ENCODE data around the gene ENAM. TPM values are rescaled to one million over a fixed set of nuclear protein-coding genes. Genes with fewer than 3 reads are reported as not detected.

Gene ENAM
- total and polyA plus RNA-seq, 4 donors, result 0.06 to 0.46 TPM; not detected in 2

DNA sequence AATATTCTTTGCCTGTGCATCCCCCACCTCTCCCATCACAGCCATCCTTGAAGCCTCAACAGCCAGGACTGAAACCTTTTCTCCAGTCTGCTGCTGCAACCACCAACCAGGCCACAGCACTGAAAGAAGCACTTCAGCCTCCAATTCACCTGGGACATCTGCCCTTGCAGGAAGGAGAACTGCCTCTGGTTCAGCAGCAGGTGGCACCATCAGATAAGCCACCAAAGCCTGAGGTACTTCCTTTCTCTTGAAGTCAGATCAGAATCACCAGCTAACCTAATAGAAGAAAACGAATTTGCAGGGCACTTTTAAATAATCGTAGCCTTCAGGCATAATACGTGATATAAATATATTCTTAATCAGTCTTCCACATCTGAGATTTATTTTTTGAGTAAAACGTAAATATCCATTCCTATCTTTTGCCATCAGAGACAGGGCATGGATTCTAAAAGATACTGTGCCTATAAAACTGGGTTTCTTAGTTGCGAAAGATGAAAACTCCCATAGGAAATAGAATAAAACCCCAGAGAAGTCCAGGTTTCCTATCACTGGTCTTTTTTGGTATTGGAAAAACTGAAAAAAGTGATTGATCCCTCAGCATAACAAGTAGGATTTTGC, 27.0 kb upstream of the ENAM start:
- H3K9me3 ChIP-seq (ENCODE audit: control insufficient read depth, insufficient read depth, low read length), result no peaks in the 10 kb centered on the region
- WGBS (ENCODE audit: insufficient coverage), result no CpG with 5 or more reads among the region's 5 CpGs
- peak in 2 of 6 donors; percentile 63 to 82 for DNase-seq (ENCODE audit: low read depth in 4 of 6, low spot score in 6 of 6)
- no peak overlapping the region for H3K27ac ChIP-seq (ENCODE audit: low read depth, low read length)
- no peaks in the 10 kb centered on the region for H3K4me1 ChIP-seq (ENCODE audit: control insufficient read depth, insufficient read depth, low read length)
- no peaks in the 10 kb centered on the region for H3K27me3 ChIP-seq (ENCODE audit: control insufficient read depth, insufficient read depth, low read length)
- H3K4me3 ChIP-seq (ENCODE audit: low read depth, low read length), result no peak overlapping the region
- no peaks in the 10 kb centered on the region for H3K36me3 ChIP-seq (ENCODE audit: control insufficient read depth, insufficient read depth, low read length)

DNA sequence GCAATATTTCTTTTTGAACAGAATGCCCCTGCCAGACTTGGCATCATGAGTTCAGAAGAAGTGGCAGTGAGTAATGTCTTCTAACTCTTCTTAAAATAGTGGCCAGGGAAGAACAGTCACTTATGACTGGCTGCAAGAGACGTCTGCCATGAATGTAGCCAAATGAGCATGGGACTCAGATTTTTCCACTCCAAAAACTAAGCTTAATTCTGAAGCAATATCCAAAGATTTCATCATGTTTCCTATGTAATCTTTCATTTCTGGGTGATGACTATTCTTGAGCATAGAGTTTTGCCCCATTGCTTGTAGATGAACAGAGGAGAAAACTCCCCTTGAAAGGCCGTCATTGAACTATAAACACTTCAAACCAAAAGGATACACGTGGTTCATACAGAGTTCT, 24.7 kb upstream of the ENAM start:
- no peak for DNase-seq (ENCODE audit: low read depth in 4 of 6, low spot score in 6 of 6)
- Histone ChIP-seq H3K27me3 (ENCODE audit: control insufficient read depth, insufficient read depth, low read length) (no peaks in the 10 kb centered on the region), H3K4me1 (ENCODE audit: control insufficient read depth, insufficient read depth, low read length) (no peaks in the 10 kb centered on the region), H3K27ac (ENCODE audit: low read depth, low read length) (no peak overlapping the region), H3K36me3 (ENCODE audit: control insufficient read depth, insufficient read depth, low read length) (no peaks in the 10 kb centered on the region), H3K9me3 (ENCODE audit: control insufficient read depth, insufficient read depth, low read length) (no peaks in the 10 kb centered on the region), H3K4me3 (ENCODE audit: low read depth, low read length) (no peak overlapping the region)
- 50% methylated on average over 1 of the region's 3 CpGs for WGBS (ENCODE audit: insufficient coverage)

DNA sequence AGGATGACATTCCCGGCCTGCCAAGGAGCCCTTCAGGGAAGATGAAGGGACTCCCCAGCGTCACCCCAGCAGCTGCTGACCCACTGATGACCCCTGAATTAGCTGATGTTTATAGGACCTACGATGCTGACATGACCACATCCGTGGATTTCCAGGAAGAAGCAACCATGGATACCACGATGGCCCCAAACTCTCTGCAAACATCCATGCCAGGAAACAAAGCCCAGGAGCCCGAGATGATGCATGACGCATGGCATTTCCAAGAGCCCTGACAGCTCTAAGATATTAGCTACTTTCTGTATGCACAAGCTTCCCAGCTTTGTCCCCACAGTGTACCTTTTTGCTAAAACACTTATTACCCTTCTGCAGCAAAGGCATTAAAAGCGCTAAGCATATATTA, 22.1 kb upstream of the ENAM start:
- no peak for DNase-seq (ENCODE audit: low read depth in 4 of 6, low spot score in 6 of 6)
- no peaks in the 10 kb centered on the region for H3K27me3 ChIP-seq (ENCODE audit: control insufficient read depth, insufficient read depth, low read length)
- H3K9me3 ChIP-seq (ENCODE audit: control insufficient read depth, insufficient read depth, low read length), result no peaks in the 10 kb centered on the region
- no peaks in the 10 kb centered on the region for H3K4me1 ChIP-seq (ENCODE audit: control insufficient read depth, insufficient read depth, low read length)
- no peaks in the 10 kb centered on the region for H3K36me3 ChIP-seq (ENCODE audit: control insufficient read depth, insufficient read depth, low read length)
- H3K4me3 ChIP-seq (ENCODE audit: low read depth, low read length), result no peak overlapping the region
- H3K27ac ChIP-seq (ENCODE audit: low read depth, low read length), result no peak overlapping the region
- 75% methylated on average over 7 of the region's 8 CpGs for WGBS (ENCODE audit: insufficient coverage)

DNA sequence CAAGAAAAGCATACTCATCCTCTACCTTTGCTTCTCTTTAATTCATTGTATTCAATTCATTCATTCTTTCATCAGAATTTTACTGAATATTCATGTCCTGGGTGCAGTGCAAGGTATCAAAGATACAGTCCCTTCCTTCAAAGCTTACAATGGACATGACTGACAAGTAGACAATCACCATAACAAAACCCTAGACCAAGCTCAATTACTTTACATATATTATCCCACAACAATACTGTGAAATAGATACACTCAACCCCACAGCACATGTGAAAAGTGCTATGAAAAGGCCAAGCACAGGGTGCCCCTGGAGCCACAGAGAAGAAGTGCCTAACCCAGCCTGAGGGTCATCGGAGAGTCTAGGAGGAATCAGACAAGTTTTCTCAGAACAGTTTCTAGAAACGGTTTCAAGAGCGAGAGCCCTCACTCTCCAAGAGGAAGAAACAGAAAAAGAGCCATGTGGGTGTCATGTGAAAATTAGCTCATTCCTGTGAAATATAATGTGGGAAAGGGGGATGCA, 21.1 kb upstream of the ENAM start:
- no peak for DNase-seq (ENCODE audit: low read depth in 4 of 6, low spot score in 6 of 6)
- Histone ChIP-seq H3K36me3 (ENCODE audit: control insufficient read depth, insufficient read depth, low read length) (no peaks in the 10 kb centered on the region), H3K27ac (ENCODE audit: low read depth, low read length) (no peak overlapping the region), H3K4me1 (ENCODE audit: control insufficient read depth, insufficient read depth, low read length) (no peaks in the 10 kb centered on the region), H3K27me3 (ENCODE audit: control insufficient read depth, insufficient read depth, low read length) (no peaks in the 10 kb centered on the region), H3K9me3 (ENCODE audit: control insufficient read depth, insufficient read depth, low read length) (no peaks in the 10 kb centered on the region), H3K4me3 (ENCODE audit: low read depth, low read length) (no peak overlapping the region)
- WGBS (ENCODE audit: insufficient coverage), result 88% methylated on average over 3 of the region's 3 CpGs

DNA sequence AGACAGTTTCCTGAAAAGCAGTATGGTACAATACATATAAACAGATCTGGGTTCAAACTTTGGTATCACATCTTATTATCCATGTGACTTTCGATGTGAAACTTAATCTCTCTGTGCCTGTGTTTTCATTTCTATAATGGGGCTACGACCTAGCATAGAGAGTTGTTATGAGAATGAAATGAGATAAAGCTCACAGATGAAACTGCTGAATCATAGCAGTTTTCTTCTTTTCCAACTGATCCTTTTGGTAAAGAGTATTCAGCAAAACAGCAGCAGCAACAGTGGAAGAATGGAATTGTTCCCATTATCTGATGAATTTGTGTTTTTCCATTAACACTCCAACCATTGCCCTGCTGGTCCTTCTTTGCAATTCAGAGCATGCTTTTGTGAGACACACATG, 20.2 kb upstream of the ENAM start:
- DNase-seq (ENCODE audit: low read depth in 4 of 6, low spot score in 6 of 6), result no peak
- Histone ChIP-seq H3K27ac (ENCODE audit: low read depth, low read length) (no peak overlapping the region), H3K4me1 (ENCODE audit: control insufficient read depth, insufficient read depth, low read length) (no peaks in the 10 kb centered on the region), H3K27me3 (ENCODE audit: control insufficient read depth, insufficient read depth, low read length) (no peaks in the 10 kb centered on the region), H3K4me3 (ENCODE audit: low read depth, low read length) (no peak overlapping the region), H3K9me3 (ENCODE audit: control insufficient read depth, insufficient read depth, low read length) (no peaks in the 10 kb centered on the region), H3K36me3 (ENCODE audit: control insufficient read depth, insufficient read depth, low read length) (no peaks in the 10 kb centered on the region)
- WGBS (ENCODE audit: insufficient coverage), result no CpG with 5 or more reads among the region's 2 CpGs

DNA sequence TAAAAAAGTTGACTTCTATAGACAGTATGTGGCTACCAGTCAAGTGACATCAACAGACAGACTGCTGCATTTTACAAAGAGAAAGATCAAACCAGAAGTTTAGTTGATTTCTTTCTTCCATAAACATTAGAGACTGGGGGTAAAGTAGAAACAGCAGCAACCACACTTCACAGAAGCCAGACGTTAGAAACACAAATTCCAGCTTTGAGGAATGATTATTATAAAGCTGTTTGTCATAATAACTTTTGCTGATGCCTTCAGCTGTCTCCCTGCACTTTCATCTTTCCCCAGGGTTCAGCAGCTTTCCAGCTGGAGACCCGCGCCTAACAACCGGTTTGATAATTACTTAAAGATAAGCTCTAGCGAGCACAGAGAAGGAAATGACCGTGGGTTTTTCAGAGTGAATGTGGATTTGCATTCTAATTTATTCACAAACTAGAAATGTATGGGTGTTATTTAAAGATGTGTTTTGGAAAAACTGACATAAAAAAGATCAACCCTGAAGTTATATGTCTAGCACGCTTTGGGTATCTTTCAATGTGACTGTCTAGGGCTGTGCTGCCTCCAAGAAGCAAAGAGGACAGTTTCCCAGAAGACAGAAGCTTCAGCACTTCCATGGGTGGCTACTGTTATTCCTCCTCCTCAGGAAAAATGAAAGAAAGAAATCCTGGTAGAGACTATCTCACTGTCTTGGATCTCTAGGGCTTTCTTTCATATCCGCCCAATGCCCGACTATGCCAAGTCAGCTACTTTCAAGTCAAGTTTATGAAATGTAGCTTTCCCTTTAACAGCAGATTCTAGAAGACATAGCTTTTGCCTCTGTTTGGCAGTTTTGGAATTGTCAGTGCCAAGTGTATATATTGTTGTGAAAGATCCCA, 15.0 kb upstream of the ENAM start:
- Histone ChIP-seq H3K4me1 (ENCODE audit: control insufficient read depth, insufficient read depth, low read length) (no peaks in the 10 kb centered on the region), H3K9me3 (ENCODE audit: control insufficient read depth, insufficient read depth, low read length) (no peaks in the 10 kb centered on the region), H3K4me3 (ENCODE audit: low read depth, low read length) (peak overlapping the region; percentile 6), H3K36me3 (ENCODE audit: control insufficient read depth, insufficient read depth, low read length) (no peaks in the 10 kb centered on the region), H3K27me3 (ENCODE audit: control insufficient read depth, insufficient read depth, low read length) (no peaks in the 10 kb centered on the region), H3K27ac (ENCODE audit: low read depth, low read length) (no peak overlapping the region)
- DNase-seq (ENCODE audit: low read depth in 4 of 6, low spot score in 6 of 6), result peak in 2 of 6 donors; percentile 40 to 41
- 82% methylated on average over 1 of the region's 9 CpGs for WGBS (ENCODE audit: insufficient coverage)

DNA sequence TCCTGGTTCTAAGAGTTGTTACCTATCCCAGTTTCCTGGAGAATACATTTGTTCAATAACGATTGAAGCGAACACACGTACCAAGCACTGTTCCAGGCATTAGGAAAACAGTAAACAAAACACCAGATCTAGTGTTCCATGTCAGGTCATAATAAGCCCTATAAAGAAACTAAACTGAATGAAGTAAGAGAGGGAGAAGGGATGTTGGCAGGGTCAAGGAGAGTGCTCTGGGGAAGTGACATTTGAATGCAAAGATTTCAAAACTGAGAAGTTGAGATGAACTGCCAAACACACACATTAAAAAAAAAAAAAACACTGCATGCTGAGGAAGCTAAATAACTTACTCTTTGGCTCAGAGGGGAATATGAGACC, 14.4 kb upstream of the ENAM start:
- Histone ChIP-seq H3K9me3 (ENCODE audit: control insufficient read depth, insufficient read depth, low read length) (no peaks in the 10 kb centered on the region), H3K27ac (ENCODE audit: low read depth, low read length) (no peak overlapping the region), H3K4me1 (ENCODE audit: control insufficient read depth, insufficient read depth, low read length) (no peaks in the 10 kb centered on the region), H3K27me3 (ENCODE audit: control insufficient read depth, insufficient read depth, low read length) (no peaks in the 10 kb centered on the region), H3K36me3 (ENCODE audit: control insufficient read depth, insufficient read depth, low read length) (no peaks in the 10 kb centered on the region), H3K4me3 (ENCODE audit: low read depth, low read length) (no peak overlapping the region)
- DNase-seq (ENCODE audit: low read depth in 4 of 6, low spot score in 6 of 6), result no peak
- WGBS (ENCODE audit: insufficient coverage), result no CpG with 5 or more reads among the region's 3 CpGs

DNA sequence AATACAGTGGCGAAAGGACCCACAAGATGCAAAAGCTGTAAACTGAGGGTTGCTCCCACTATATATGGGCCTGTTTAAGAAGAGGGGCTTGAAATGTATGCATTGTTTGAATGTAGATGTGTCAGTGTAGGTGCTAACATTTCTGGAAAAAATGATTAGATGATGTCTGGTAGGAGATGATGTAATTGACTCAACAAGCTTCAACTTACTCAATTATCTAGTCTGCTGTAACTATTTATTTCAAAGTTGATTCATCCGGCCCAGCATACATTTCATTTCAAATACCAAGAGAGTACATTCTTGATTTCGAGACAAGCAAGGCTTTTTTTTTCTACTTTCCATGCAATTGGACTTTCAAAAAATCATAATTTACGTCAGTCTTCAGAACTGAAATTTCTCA, 9.3 kb upstream of the ENAM start:
- no peaks in the 10 kb centered on the region for H3K27me3 ChIP-seq (ENCODE audit: control insufficient read depth, insufficient read depth, low read length)
- no peak for DNase-seq (ENCODE audit: low read depth in 4 of 6, low spot score in 6 of 6)
- H3K4me3 ChIP-seq (ENCODE audit: low read depth, low read length), result no peak overlapping the region
- H3K36me3 ChIP-seq (ENCODE audit: control insufficient read depth, insufficient read depth, low read length), result no peaks in the 10 kb centered on the region
- no peaks in the 10 kb centered on the region for H3K9me3 ChIP-seq (ENCODE audit: control insufficient read depth, insufficient read depth, low read length)
- no peak overlapping the region for H3K27ac ChIP-seq (ENCODE audit: low read depth, low read length)
- H3K4me1 ChIP-seq (ENCODE audit: control insufficient read depth, insufficient read depth, low read length), result no peaks in the 10 kb centered on the region
- WGBS (ENCODE audit: insufficient coverage), result 94% methylated on average over 3 of the region's 4 CpGs

DNA sequence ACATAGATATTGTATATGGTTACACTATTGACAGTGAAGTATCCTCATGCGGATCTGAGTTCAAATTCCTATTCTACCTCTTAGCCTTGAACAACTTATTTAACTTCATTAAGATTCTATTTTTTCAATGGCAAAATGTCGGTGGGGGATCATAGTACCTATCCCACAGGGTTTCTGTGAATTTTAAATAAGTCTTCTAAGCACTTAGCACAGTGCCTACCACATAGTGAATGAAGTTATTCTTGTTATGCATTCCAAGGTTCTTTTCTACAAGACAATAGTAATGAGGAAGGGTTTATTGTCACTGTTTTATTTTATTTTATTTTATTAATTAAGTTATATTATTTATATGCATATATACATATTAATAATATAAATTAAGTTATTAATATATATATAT, 8.8 kb upstream of the ENAM start:
- H3K36me3 ChIP-seq (ENCODE audit: control insufficient read depth, insufficient read depth, low read length), result no peaks in the 10 kb centered on the region
- H3K9me3 ChIP-seq (ENCODE audit: control insufficient read depth, insufficient read depth, low read length), result no peaks in the 10 kb centered on the region
- DNase-seq (ENCODE audit: low read depth in 4 of 6, low spot score in 6 of 6), result peak in 1 of 6 donors; percentile 5
- no CpG with 5 or more reads among the region's 2 CpGs for WGBS (ENCODE audit: insufficient coverage)
- H3K4me3 ChIP-seq (ENCODE audit: low read depth, low read length), result no peak overlapping the region
- H3K4me1 ChIP-seq (ENCODE audit: control insufficient read depth, insufficient read depth, low read length), result no peaks in the 10 kb centered on the region
- H3K27me3 ChIP-seq (ENCODE audit: control insufficient read depth, insufficient read depth, low read length), result no peaks in the 10 kb centered on the region
- H3K27ac ChIP-seq (ENCODE audit: low read depth, low read length), result no peak overlapping the region

DNA sequence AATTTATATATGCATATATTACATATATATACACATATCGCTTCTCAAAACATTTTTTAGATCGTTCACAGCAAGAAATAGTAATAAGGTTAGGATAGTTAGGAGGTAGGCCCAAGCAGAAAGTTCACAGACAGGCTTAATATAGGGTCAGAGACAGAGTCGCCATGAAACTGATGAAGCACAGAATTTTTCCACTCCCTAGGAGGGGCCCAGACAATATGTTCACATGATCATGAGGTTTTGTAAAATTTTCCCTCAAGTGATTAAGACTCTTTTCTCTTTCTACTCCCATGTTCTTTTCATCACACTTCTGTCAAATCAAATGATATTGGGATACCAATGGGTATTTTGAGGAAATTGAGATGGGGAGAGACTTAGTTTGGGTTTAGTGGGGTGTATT, 5.2 kb upstream of the ENAM start:
- no CpG with 5 or more reads among the region's 3 CpGs for WGBS (ENCODE audit: insufficient coverage)
- Histone ChIP-seq H3K9me3 (ENCODE audit: control insufficient read depth, insufficient read depth, low read length) (no peaks in the 10 kb centered on the region), H3K36me3 (ENCODE audit: control insufficient read depth, insufficient read depth, low read length) (no peaks in the 10 kb centered on the region), H3K4me3 (ENCODE audit: low read depth, low read length) (no peak overlapping the region), H3K27ac (ENCODE audit: low read depth, low read length) (no peak overlapping the region), H3K4me1 (ENCODE audit: control insufficient read depth, insufficient read depth, low read length) (no peaks in the 10 kb centered on the region), H3K27me3 (ENCODE audit: control insufficient read depth, insufficient read depth, low read length) (no peaks in the 10 kb centered on the region)
- DNase-seq (ENCODE audit: low read depth in 4 of 6, low spot score in 6 of 6), result no peak
